Retinal pigment epithelial cell (primary cell): ENCODE results near the gene DNAI4.
"Not testable (repeated sequence)": the region's sequence is repeated elsewhere in the genome, so short reads cannot be mapped to it uniquely, and the experiment has no call there.

ENCODE experiments used
- DNase-seq: peaks from one replicate; pipeline ENCODE4 v3.0.0-alpha.2; 2010; ENCODE audit warnings: low read depth
- H3K4me3 ChIP-seq: 2 replicates; pipeline ENCODE4 v1.5.1; 2011; ENCODE audit warnings: mild to moderate bottlenecking, low read length, control low read depth, moderate library complexity
- CTCF ChIP-seq: conservative IDR thresholded peaks from 2 replicates; pipeline ENCODE4 v1.5.1; 2011; ENCODE audit warnings: low read depth, low read length, control low read depth, inconsistent platforms

The DNAI4 gene

DNA sequence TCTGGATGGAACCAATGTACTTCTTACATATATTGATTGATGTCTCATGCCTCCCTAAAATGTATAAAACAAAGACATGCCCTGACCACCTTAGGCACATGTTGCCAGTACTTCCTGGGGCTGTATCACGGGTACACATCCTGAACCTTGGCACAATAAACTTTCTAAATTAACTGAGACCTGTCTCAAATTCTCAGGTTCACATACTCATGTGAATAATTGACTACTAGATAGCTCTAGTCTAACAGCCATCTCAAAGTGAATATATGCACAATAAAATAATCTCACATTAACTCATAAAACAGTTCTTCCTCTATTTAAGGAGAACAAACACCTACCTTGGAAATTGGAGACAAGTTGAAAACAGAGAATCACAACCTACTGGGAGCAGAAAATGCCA, 5.6 kb downstream of the DNAI4 start:
- no peak for TF ChIP-seq CTCF
- H3K4me3 ChIP-seq = no peak overlapping the region
- no peak for DNase-seq

- no peak overlapping the region for H3K4me3 ChIP-seq
- no peak for DNase-seq
- TF ChIP-seq CTCF = no peak
These were observed 7.2 kb downstream of the DNAI4 start for GRCh38 chr1:66917476-66917875.

- TF ChIP-seq CTCF = no peak
- H3K4me3 ChIP-seq = no peak overlapping the region
- no peak for DNase-seq
These were observed 8.3 kb downstream of the DNAI4 start for GRCh38 chr1:66916320-66916719.

- H3K4me3 ChIP-seq, DNase-seq: not testable (repeated sequence)
These were observed 9.5 kb downstream of the DNAI4 start for GRCh38 chr1:66915203-66915602.

- TF ChIP-seq CTCF = no peak
- H3K4me3 ChIP-seq = no peak overlapping the region
- DNase-seq = no peak
These were observed 30.9 kb downstream of the DNAI4 start for GRCh38 chr1:66893712-66894111.

DNA sequence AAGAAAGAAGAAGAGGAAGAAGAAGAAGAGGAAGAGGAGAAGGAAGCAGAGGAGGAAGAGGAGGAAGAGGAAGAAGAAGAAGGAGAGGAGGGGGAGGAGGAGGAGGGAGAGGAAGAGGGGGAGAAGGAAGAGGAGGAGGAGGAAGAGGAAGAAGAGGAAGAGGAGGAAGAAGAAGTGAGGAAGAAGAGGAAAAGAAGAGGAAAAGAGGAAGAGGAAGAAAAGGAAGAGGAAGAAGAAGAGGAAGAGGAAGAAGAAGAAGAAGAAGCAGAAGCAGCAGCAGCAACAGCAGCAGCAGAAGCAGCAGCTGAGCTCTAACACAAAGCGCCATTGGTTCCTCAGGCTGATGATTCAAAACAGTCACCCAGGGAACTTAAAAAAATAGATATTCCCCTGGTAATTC, 34.0 kb downstream of the DNAI4 start:
- no peak for DNase-seq
- H3K4me3 ChIP-seq = no peak overlapping the region
- no peak for TF ChIP-seq CTCF

GRCh38 chr1:66889030-66889429, 35.6 kb downstream of the DNAI4 start:
- no peak for TF ChIP-seq CTCF
- no peak overlapping the region for H3K4me3 ChIP-seq
- DNase-seq = no peak

- H3K4me3 ChIP-seq = no peak overlapping the region
- DNase-seq = no peak
- TF ChIP-seq CTCF = no peak
These were observed 48.0 kb downstream of the DNAI4 start for GRCh38 chr1:66876664-66877063.
